ENCODE results near the gene NSL1. TPM values are rescaled to one million over a fixed set of nuclear protein-coding genes. Genes with fewer than 3 reads are reported as not detected.
"Not testable (repeated sequence)": the region's sequence is repeated elsewhere in the genome, so short reads cannot be mapped to it uniquely, and the experiment has no call there.

NSL1 gene
- polyA plus RNA-seq, 1 donor from 2014 or later = 71.5 TPM

- Mint-ChIP-seq H3K4me1 (peaks cover 0 to 1% (median 1%) of the 10 kb centered on the region in 3 donors), H3K4me3 (no peak overlapping the region), H3K27me3 (peaks cover 1% of the 10 kb centered on the region), H3K27ac (no peak overlapping the region), H3K9me3 (peaks cover 0 to 3% (median 2%) of the 10 kb centered on the region in 3 donors), H3K36me3 (peaks cover 6% of the 10 kb centered on the region)
Measured at GRCh38 chr1:212721388-212722247, 70.0 kb downstream of the NSL1 start.

GRCh38 chr1:212719633-212720032, 71.9 kb downstream of the NSL1 start:
- Mint-ChIP-seq H3K36me3 (peaks cover 2% of the 10 kb centered on the region), H3K4me1 (peaks cover 0 to 1% (median 1%) of the 10 kb centered on the region in 3 donors)

GRCh38 chr1:212718499-212718898, 73.1 kb downstream of the NSL1 start:
- Mint-ChIP-seq H3K4me1 (peaks cover 0 to 1% (median 1%) of the 10 kb centered on the region in 3 donors), H3K9me3 (no peaks in the 10 kb centered on the region), H3K36me3 (no peaks in the 10 kb centered on the region), H3K27ac (no peak overlapping the region), H3K27me3 (peaks cover 1% of the 10 kb centered on the region), H3K4me3 (no peak overlapping the region)

More at GRCh38 chr1:212719633-212720032, 71.9 kb downstream of the NSL1 start:
- Mint-ChIP-seq H3K4me3 (no peak overlapping the region), H3K27me3 (peaks cover 1% of the 10 kb centered on the region), H3K9me3 (no peaks in the 10 kb centered on the region), H3K27ac (no peak overlapping the region)

GRCh38 chr1:212716161-212716560, 75.4 kb downstream of the NSL1 start:
- no peaks in the 10 kb centered on the region for H3K36me3 Mint-ChIP-seq
- H3K4me1 Mint-ChIP-seq = peaks cover 0 to 1% (median 0%) of the 10 kb centered on the region in 3 donors
- no peaks in the 10 kb centered on the region for H3K9me3 Mint-ChIP-seq
- H3K27ac Mint-ChIP-seq = no peak overlapping the region
- no peak overlapping the region for H3K4me3 Mint-ChIP-seq
- no peaks in the 10 kb centered on the region for H3K27me3 Mint-ChIP-seq

- Mint-ChIP-seq H3K27me3 (no peaks in the 10 kb centered on the region), H3K4me1 (peaks cover 0 to 1% (median 0%) of the 10 kb centered on the region in 3 donors), H3K4me3 (no peak overlapping the region), H3K36me3 (no peaks in the 10 kb centered on the region), H3K27ac (no peak overlapping the region), H3K9me3 (no peaks in the 10 kb centered on the region)
Measured at GRCh38 chr1:212713465-212714136, 78.0 kb downstream of the NSL1 start.

GRCh38 chr1:212712451-212713303, 78.9 kb downstream of the NSL1 start:
- no peak overlapping the region for H3K4me3 Mint-ChIP-seq
- no peaks in the 10 kb centered on the region for H3K27me3 Mint-ChIP-seq
- H3K4me1 Mint-ChIP-seq = peaks cover 0 to 1% (median 0%) of the 10 kb centered on the region in 3 donors
- H3K9me3 Mint-ChIP-seq = no peaks in the 10 kb centered on the region
- H3K36me3 Mint-ChIP-seq = no peaks in the 10 kb centered on the region
- no peak overlapping the region for H3K27ac Mint-ChIP-seq

- not testable (repeated sequence) for H3K9me3 Mint-ChIP-seq, H3K27me3 Mint-ChIP-seq, H3K27ac Mint-ChIP-seq, H3K4me1 Mint-ChIP-seq, H3K36me3 Mint-ChIP-seq, H3K4me3 Mint-ChIP-seq
Measured at GRCh38 chr1:212711974-212712373, 79.6 kb downstream of the NSL1 start.

- Mint-ChIP-seq H3K27me3 (no peaks in the 10 kb centered on the region), H3K9me3 (no peaks in the 10 kb centered on the region), H3K27ac (no peak overlapping the region), H3K36me3 (no peaks in the 10 kb centered on the region), H3K4me3 (no peak overlapping the region), H3K4me1 (peaks cover 0 to 1% (median 0%) of the 10 kb centered on the region in 3 donors)
Measured at GRCh38 chr1:212710566-212710965, 81.0 kb downstream of the NSL1 start.

- H3K36me3 Mint-ChIP-seq = no peaks in the 10 kb centered on the region
- H3K27ac Mint-ChIP-seq = no peak overlapping the region
- H3K9me3 Mint-ChIP-seq = no peaks in the 10 kb centered on the region
- no peaks in the 10 kb centered on the region for H3K27me3 Mint-ChIP-seq
- peaks cover 10 to 25% (median 15%) of the 10 kb centered on the region in 3 donors for H3K4me1 Mint-ChIP-seq
- no peak overlapping the region for H3K4me3 Mint-ChIP-seq
Measured at GRCh38 chr1:212703991-212704564, 87.5 kb downstream of the NSL1 start.

GRCh38 chr1:212702672-212703071, 88.9 kb downstream of the NSL1 start:
- Mint-ChIP-seq H3K27me3 (no peaks in the 10 kb centered on the region), H3K4me1 (peaks cover 18 to 34% (median 26%) of the 10 kb centered on the region in 3 donors), H3K36me3 (no peaks in the 10 kb centered on the region), H3K4me3 (peak overlapping the region in 1 of 4 donors; percentile 4), H3K27ac (no peak overlapping the region), H3K9me3 (no peaks in the 10 kb centered on the region)

- Mint-ChIP-seq H3K4me1 (peaks cover 23 to 42% (median 27%) of the 10 kb centered on the region in 3 donors), H3K27me3 (no peaks in the 10 kb centered on the region), H3K36me3 (no peaks in the 10 kb centered on the region), H3K27ac (no peak overlapping the region), H3K9me3 (no peaks in the 10 kb centered on the region), H3K4me3 (peak overlapping the region; percentile 80 to 94 (median 88))
Measured at GRCh38 chr1:212701910-212702309, 89.7 kb downstream of the NSL1 start.

- peaks cover 27 to 47% (median 30%) of the 10 kb centered on the region in 3 donors for H3K4me1 Mint-ChIP-seq
- H3K27me3 Mint-ChIP-seq = no peaks in the 10 kb centered on the region
- H3K27ac Mint-ChIP-seq = peak overlapping the region; percentile 0 to 88 (median 14)
- H3K4me3 Mint-ChIP-seq = peak overlapping the region; percentile 80 to 94 (median 88)
- H3K9me3 Mint-ChIP-seq = no peaks in the 10 kb centered on the region
- H3K36me3 Mint-ChIP-seq = no peaks in the 10 kb centered on the region
Measured at GRCh38 chr1:212700892-212701819, 90.4 kb downstream of the NSL1 start.

- H3K4me1 Mint-ChIP-seq = peaks cover 27 to 47% (median 36%) of the 10 kb centered on the region in 3 donors
- H3K4me3 Mint-ChIP-seq = peak overlapping the region; percentile 80 to 94 (median 88)
- no peaks in the 10 kb centered on the region for H3K27me3 Mint-ChIP-seq
- H3K27ac Mint-ChIP-seq = peak overlapping the region in 1 of 3 donors; percentile 88
- no peaks in the 10 kb centered on the region for H3K9me3 Mint-ChIP-seq
- no peaks in the 10 kb centered on the region for H3K36me3 Mint-ChIP-seq
Measured at GRCh38 chr1:212700223-212700891, 91.2 kb downstream of the NSL1 start.

All from IgD-negative memory B cell (primary cell).